HG03575 (cell line): ENCODE results near the gene TRIM42.

Source experiments
- ATAC-seq: cut with Tn5 transposase; IDR thresholded peaks from one replicate; pipeline ENCODE4 v1.9.1; 2021; ENCODE audit not compliant: unreplicated experiment, insufficient number of reproducible peaks, low FRiP score; ENCODE audit errors: extremely low read depth

Gene TRIM42

GRCh38 chr3:140748903-140749302, 71.0 kb downstream of the TRIM42 start:
- no peak for ATAC-seq
